HEK293 (cell line): ENCODE data around the gene HOXA4.

Experiments
- REST ChIP-seq: fragments of 450-650 bp; formaldehyde crosslinking; IDR thresholded peaks from 2 replicates; pipeline ENCODE4 v1.5.1; 2016; ENCODE audit warnings: missing biosample characterization, missing genetic modification characterization
- YY1 ChIP-seq: fragments of 450-650 bp; formaldehyde crosslinking; IDR thresholded peaks from 2 replicates; pipeline ENCODE4 v1.5.1; 2018; ENCODE audit warnings: missing biosample characterization, missing genetic modification characterization
- ZNF24 ChIP-seq: fragments of 450-650 bp; formaldehyde crosslinking; IDR thresholded peaks from 2 replicates; pipeline ENCODE4 v1.5.1; 2016; ENCODE audit warnings: missing biosample characterization, missing genetic modification characterization
- ZNF354C ChIP-seq: fragments of 450-650 bp; formaldehyde crosslinking; IDR thresholded peaks from 2 replicates; pipeline ENCODE4 v1.5.1; 2016; ENCODE audit warnings: missing biosample characterization, missing genetic modification characterization, low read depth, borderline replicate concordance
- ZSCAN30 ChIP-seq: fragments of 450-650 bp; IDR thresholded peaks from 2 replicates; pipeline ENCODE4 v1.5.1; 2018; ENCODE audit warnings: missing biosample characterization, mild to moderate bottlenecking, missing genetic modification characterization, moderate library complexity
- ZSCAN4 ChIP-seq: fragments of 450-650 bp; formaldehyde crosslinking; IDR thresholded peaks from 2 replicates; pipeline ENCODE4 v1.5.1; 2017; ENCODE audit warnings: missing biosample characterization, missing genetic modification characterization

DNA sequence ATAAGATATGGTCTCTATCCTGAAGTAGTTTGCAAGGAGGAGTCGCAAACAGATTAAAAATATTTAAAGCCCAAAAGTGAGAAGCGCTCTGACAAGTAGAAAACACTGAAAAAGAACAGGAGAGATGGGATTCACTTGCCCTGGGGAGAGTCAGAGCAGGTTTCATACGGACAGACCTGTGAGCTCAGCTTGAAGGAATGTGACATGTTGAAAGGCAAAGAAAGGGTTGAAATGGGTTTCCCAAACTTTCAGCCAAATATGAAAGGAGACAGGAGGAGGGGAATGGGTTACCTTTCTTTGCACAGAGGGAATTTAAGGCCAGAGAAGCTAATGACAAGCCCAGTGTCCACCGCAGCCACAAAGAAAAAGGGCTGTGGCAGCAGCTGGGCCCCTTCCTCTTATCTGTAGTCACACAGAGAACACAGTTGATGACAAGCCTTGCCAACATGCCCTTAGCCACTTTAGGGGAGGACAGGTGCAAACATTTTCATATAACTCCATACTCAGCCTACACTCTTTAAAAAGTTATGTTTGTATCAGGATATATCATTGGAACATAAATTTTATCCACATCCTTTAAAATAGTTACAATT, 49.6 kb downstream of the HOXA4 start:
- no peak for TF ChIP-seq ZNF24
- TF ChIP-seq ZSCAN4 (tag by site-specific recombination): no peak
- no peak for TF ChIP-seq ZSCAN30 (tag by site-specific recombination)
- no peak for TF ChIP-seq REST
- no peak for TF ChIP-seq YY1 (tag by site-specific recombination)
- TF ChIP-seq ZNF354C (tag by site-specific recombination): no peak
